A673 (cell line): Measurements from ENCODE around the gene GIN1. TPM values are rescaled to one million over a fixed set of nuclear protein-coding genes. Genes with fewer than 3 reads are reported as not detected.
"Not testable (repeated sequence)": the region's sequence is repeated elsewhere in the genome, so short reads cannot be mapped to it uniquely, and the experiment has no call there.

ENCODE experiments used
- BruUV-seq: library from RNA; stranded (reverse); fragments of 400-500 nt; replicated peaks from 2 replicates; lab custom pipeline; 2021; lab: Mats Ljungman, UMichigan
- CTCF ChIA-PET: fragments of 300-600 bp; sonication (Branson Sonifier 250); formaldehyde crosslinking; loops from one replicate; lab custom pipeline; 2022; ENCODE audit warnings: antibody characterized with exemption; lab: Charles Lee
- POLR2A ChIA-PET: fragments of 300-600 bp; sonication (Branson Sonifier 250); formaldehyde crosslinking; loops from one replicate; lab custom pipeline; 2022; ENCODE audit warnings: antibody characterized with exemption; ENCODE audit not compliant: low non-redundant PET; lab: Charles Lee
- DNase-seq: peaks from one replicate; pipeline ENCODE4 v3.0.0-alpha.2; 2015; ENCODE audit warnings: low spot score
- H3K27ac ChIP-seq: fragments of 200-600 bp; sonication (generic); 2 replicates; pipeline ENCODE4 v1.5.1; 2016; ENCODE audit warnings: mixed run types, low read depth, mild to moderate bottlenecking, mixed read lengths, antibody characterized with exemption, low read length; ENCODE audit not compliant: poor library complexity, severe bottlenecking
- H3K27me3 ChIP-seq: fragments of 200-600 bp; sonication (generic); replicated peaks from 2 replicates; pipeline ENCODE4 v1.6.1; 2017; ENCODE audit warnings: mixed run types, low read depth, mild to moderate bottlenecking, mixed read lengths, antibody characterized with exemption, low read length; ENCODE audit not compliant: insufficient read depth, poor library complexity
- H3K36me3 ChIP-seq: fragments of 200-600 bp; sonication (generic); 2 replicates; pipeline ENCODE4 v1.6.1; 2016; ENCODE audit warnings: mixed run types, mild to moderate bottlenecking, mixed read lengths, antibody characterized with exemption, low read length; ENCODE audit not compliant: insufficient read depth, poor library complexity, severe bottlenecking
- H3K4me1 ChIP-seq: fragments of 200-600 bp; sonication (generic); 2 replicates; pipeline ENCODE4 v1.6.1; 2017; ENCODE audit warnings: mixed run types, mild to moderate bottlenecking, mixed read lengths, antibody characterized with exemption, low read length; ENCODE audit not compliant: insufficient read depth, poor library complexity, severe bottlenecking
- H3K4me3 ChIP-seq: fragments of 200-600 bp; sonication (generic); 2 replicates; pipeline ENCODE4 v1.5.1; 2016; ENCODE audit warnings: low read depth, mixed run types, mild to moderate bottlenecking, mixed read lengths, low read length; ENCODE audit not compliant: poor library complexity, severe bottlenecking
- H3K9me3 ChIP-seq: fragments of 200-600 bp; sonication (generic); 2 replicates; pipeline ENCODE4 v1.6.1; 2016; ENCODE audit warnings: mixed run types, low read depth, mild to moderate bottlenecking, mixed read lengths, antibody characterized with exemption, low read length; ENCODE audit not compliant: poor library complexity, severe bottlenecking
- EZH2 ChIP-seq: fragments of 200-600 bp; sonication (generic); IDR thresholded peaks from 2 replicates; pipeline ENCODE4 v1.6.1; 2017; ENCODE audit warnings: borderline replicate concordance, low read depth, mild to moderate bottlenecking, mixed read lengths, antibody characterized with exemption, low read length; ENCODE audit not compliant: poor library complexity, severe bottlenecking
- intact Hi-C: fragments of 100-400 bp; cut with micrococcal nuclease; formaldehyde crosslinking; loops from one replicate; pipeline ENCODE4 v1.10.0; 2022; ENCODE audit not compliant: unreplicated experiment
- total RNA-seq: library from RNA; stranded (reverse); gene quantifications from 2 replicates; pipeline ENCODE4 v1.2.3, GENCODE V29; 2021
- TF ChIP-seq, protein P1 (sequence below): fragments of 300-800, 200-600 bp; sonication (generic); conservative IDR thresholded peaks from 2 replicates; pipeline ENCODE4 v1.5.1; 2017; ENCODE audit warnings: low read depth, mild to moderate bottlenecking, antibody characterized with exemption, low read length, moderate library complexity, mixed read lengths

GIN1 gene
- total RNA-seq, 1 experiment from 2014 or later, result 12.5 TPM

DNA sequence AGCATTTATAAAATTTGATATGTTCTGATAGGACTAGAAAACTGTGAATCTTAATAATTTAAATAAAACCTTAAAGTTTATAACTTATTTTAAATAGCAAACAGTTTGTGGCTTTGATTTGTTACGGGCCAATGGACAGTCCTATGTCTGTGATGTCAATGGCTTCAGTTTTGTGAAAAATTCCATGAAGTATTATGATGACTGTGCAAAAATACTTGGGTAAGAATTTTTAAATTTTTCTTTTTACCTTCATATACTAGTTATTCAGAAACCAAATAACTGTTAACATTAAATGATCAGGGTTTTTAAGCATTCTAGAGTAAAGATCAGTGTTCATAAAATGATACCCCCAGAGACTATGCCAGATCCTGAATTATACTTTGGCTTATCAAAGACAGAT lies 31.2 kb upstream of the GIN1 start:
- no peaks in the 10 kb centered on the region for H3K27me3 ChIP-seq
- TF ChIP-seq, protein P1, sequence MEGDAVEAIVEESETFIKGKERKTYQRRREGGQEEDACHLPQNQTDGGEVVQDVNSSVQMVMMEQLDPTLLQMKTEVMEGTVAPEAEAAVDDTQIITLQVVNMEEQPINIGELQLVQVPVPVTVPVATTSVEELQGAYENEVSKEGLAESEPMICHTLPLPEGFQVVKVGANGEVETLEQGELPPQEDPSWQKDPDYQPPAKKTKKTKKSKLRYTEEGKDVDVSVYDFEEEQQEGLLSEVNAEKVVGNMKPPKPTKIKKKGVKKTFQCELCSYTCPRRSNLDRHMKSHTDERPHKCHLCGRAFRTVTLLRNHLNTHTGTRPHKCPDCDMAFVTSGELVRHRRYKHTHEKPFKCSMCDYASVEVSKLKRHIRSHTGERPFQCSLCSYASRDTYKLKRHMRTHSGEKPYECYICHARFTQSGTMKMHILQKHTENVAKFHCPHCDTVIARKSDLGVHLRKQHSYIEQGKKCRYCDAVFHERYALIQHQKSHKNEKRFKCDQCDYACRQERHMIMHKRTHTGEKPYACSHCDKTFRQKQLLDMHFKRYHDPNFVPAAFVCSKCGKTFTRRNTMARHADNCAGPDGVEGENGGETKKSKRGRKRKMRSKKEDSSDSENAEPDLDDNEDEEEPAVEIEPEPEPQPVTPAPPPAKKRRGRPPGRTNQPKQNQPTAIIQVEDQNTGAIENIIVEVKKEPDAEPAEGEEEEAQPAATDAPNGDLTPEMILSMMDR, result no peak
- no peak for TF ChIP-seq EZH2
- ChIA-PET POLR2A (no interaction called here), CTCF (no interaction called here)
- no peaks in the 10 kb centered on the region for H3K9me3 ChIP-seq
- no peak overlapping the region for H3K27ac ChIP-seq
- DNase-seq, result no peak
- intact Hi-C loops, result no loop called here
- H3K36me3 ChIP-seq, result peaks cover 16% of the 10 kb centered on the region
- BruUV-seq, result no TSS peak
- no peak overlapping the region for H3K4me3 ChIP-seq
- H3K4me1 ChIP-seq, result no peaks in the 10 kb centered on the region

DNA sequence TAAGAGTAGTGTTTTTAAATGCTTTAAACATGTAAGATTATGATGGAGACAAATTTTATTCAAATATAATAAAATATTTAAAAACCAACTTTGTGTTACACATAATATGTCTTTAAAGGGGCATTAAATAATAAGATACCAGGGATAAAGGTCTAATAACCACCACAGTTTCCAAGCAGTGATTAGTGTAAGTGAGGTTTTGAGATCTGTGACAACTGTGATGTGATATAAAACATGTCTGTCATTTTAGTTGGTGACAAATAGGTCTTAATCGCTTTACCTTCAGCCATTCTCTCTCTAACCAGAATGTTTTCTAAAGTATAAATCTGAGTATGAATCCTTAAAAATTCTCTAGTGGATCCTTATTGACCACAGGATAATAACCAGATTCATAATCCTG lies 28.3 kb upstream of the GIN1 start:
- intact Hi-C loops, result no loop called here
- no peaks in the 10 kb centered on the region for H3K27me3 ChIP-seq
- ChIA-PET CTCF (no interaction called here), POLR2A (no interaction called here)
- no peaks in the 10 kb centered on the region for H3K9me3 ChIP-seq
- DNase-seq, result no peak
- no TSS peak for BruUV-seq
- H3K4me1 ChIP-seq, result no peaks in the 10 kb centered on the region
- TF ChIP-seq, protein P1, result no peak
- no peak for TF ChIP-seq EZH2
- no peak overlapping the region for H3K4me3 ChIP-seq
- peaks cover 7% of the 10 kb centered on the region for H3K36me3 ChIP-seq
- no peak overlapping the region for H3K27ac ChIP-seq

DNA sequence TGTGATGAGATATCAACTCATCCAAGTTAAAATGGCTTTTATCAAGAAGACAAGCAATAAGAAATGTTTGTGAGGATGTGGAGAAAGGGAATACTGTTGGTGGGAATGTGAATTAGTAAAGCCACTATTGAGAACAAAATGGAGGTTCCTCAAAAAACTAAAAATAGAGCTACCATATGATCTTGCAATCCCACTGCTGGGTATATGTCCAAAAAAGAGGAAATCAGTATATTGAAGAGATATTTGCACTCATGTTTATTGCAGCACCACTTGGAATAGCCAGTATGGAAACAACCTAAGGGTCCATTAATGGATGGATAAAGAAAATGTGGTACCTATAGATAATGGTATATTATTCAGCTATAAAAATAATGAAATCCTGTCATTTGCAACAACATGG lies 25.3 kb upstream of the GIN1 start:
- TF ChIP-seq EZH2, result no peak
- TF ChIP-seq, protein P1, result no peak
- Histone ChIP-seq H3K27me3 (no peaks in the 10 kb centered on the region), H3K36me3 (no peaks in the 10 kb centered on the region), H3K4me3 (no peak overlapping the region), H3K4me1 (no peaks in the 10 kb centered on the region), H3K9me3 (no peaks in the 10 kb centered on the region), H3K27ac (no peak overlapping the region)
- no TSS peak for BruUV-seq
- ChIA-PET POLR2A (no interaction called here), CTCF (no interaction called here)
- intact Hi-C loops, result no loop called here
- DNase-seq, result no peak

DNA sequence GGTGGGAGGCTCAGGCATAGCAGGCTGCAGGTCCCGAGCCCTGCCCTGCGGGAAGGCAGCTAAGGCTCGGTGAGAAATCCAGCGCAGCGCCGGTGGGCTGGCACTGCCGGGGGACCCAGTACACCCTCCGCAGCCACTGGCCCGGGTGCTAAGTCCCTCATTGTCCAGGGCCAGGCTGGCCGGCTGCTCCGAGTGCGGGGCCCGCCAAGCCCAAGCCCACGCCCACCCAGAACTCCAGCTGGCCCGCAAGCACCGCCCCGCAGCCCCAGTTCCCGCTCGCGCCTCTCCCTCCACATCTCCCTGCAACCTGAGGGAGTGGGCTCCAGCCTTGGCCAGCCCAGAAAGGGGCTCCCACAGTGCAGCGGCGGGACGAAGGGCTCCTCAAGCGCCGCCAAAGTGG lies 22.2 kb upstream of the GIN1 start:
- H3K9me3 ChIP-seq, BruUV-seq, POLR2A ChIA-PET, CTCF ChIA-PET, DNase-seq, H3K27me3 ChIP-seq, H3K27ac ChIP-seq, H3K4me3 ChIP-seq, H3K36me3 ChIP-seq, H3K4me1 ChIP-seq, intact Hi-C loops: not testable (repeated sequence)
